Myocyte (in vitro differentiated cells): ENCODE results near the gene DAGLA. TPM values are rescaled to one million over a fixed set of nuclear protein-coding genes. Genes with fewer than 3 reads are reported as not detected.
A peak's percentile ranks its signal among the peaks of the same experiment; 100 is the strongest.

Experiments
- DNase-seq: peaks from one replicate; pipeline ENCODE4 v3.0.0-alpha.2; 2012; ENCODE audit warnings: low read depth
- total RNA-seq: library from RNA; depleted of rRNA; stranded (reverse); fragments of >200 nt; gene quantifications from 2 replicates; pipeline ENCODE4 v1.2.3, GENCODE V29; 2014

The DAGLA gene
- total RNA-seq, 1 donor from 2014 or later, result 2.9 TPM

DNA sequence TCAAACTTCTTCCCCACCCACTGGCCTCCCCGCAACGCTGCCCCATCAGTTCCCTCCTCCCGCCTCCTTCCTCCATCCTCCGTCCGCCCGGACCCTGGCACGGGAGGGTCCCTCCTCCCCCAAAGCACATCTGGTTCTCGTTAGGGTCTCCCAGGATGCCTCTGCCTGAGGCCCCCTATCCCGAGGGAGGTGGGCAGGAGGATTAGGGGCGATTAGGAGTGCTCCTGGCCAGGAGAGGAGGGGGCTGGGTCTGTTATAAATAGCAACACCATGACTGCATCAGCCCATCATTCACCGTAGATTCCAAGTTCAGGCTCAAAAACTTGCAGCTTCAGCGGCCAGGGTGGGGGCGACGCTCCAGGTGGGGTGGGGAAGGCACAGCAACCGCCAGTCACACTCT is 82.6 kb downstream of the DAGLA start:
- DNase-seq, result no peak

DNA sequence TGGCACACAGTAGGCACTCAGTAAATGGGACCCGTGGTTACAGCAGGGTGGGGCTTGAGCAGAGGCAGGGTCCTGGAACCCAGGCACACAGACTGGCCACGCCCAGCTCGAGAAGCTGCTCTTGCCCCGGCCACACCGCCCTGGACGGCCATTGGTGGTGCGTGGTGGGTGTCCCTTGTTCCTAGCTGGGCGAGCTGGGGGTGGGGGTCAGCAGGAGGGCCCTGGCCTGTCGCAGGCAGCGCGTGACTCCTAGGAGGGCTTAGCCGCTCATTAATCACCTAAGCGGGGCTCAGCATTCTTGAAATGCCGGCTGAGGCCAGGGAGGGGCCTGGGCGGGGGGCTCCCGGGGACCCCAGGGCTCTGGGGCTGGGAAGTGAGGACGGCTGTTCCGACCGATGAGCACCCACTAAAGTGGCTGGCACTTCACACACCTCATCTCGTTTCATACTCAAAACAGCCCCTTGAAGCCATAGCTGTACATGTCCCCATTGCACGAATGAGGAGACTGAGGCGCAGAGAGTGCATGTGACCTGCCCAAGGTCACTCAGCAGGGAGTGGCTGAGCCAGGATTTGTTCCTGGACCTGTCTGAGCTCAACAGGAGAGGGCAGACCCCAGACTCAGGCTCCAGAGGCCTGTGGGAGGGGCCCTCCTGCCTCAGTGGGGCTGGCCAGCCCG is 83.9 kb downstream of the DAGLA start:
- no peak for DNase-seq

DNA sequence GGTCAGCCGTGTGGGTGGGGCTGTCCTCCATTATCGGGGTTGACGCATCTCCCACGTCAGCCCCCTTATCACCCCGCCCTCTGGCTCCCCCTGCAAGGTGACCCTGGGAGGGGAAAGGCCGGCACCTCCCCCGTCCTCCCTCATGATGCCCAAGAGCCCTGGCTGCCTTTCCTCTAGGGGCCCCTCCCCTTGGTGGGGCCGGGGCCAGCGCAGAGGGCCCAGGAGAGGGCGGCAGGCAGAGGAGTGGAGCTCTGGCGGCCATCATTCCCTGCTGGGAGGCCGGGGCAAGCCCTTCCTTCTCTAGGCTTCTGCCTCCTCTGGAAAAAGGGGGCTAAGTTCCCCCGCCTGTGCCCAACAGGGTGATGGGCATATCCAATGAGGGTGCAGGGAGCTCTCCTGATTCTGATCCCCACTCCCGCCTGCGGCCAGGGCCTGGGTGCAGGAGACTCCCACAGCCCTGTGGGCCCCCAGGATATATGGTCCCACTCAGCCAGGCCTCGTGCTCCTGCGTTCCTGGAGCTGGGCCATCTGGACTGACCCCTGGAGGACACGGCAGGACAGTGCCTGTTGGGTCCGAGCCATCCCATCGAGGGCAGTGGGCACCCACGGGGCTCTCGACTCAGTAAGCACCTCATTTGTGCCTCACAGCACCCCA is 84.5 kb downstream of the DAGLA start:
- no peak for DNase-seq

- no peak for DNase-seq
Measured at GRCh38 chr11:61765550-61766253, 85.5 kb downstream of the DAGLA start.

DNA sequence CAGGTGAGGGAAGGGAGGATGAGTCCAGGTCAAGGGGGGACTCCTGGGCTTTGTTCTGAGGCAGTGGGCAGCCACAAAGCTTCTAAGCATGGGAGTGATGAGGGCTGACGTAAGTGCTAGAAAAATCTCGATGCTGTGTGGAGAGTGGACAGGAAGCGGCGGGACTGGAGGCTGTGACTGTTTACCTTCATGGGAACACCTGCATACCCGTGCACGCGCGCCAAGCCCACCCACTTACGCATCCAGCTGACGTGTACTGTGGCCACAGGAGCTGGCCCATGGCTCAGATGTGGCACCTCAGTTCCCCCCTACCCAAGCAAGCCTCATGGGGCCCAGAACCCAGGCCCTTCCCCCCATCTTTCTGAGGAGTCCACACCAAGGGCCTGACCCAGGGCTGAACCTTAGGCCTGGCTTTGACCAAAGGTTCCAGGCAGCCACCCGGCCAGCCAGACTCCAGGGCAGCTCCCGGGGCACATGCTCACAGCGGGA is 86.2 kb downstream of the DAGLA start:
- DNase-seq, result no peak

DNA sequence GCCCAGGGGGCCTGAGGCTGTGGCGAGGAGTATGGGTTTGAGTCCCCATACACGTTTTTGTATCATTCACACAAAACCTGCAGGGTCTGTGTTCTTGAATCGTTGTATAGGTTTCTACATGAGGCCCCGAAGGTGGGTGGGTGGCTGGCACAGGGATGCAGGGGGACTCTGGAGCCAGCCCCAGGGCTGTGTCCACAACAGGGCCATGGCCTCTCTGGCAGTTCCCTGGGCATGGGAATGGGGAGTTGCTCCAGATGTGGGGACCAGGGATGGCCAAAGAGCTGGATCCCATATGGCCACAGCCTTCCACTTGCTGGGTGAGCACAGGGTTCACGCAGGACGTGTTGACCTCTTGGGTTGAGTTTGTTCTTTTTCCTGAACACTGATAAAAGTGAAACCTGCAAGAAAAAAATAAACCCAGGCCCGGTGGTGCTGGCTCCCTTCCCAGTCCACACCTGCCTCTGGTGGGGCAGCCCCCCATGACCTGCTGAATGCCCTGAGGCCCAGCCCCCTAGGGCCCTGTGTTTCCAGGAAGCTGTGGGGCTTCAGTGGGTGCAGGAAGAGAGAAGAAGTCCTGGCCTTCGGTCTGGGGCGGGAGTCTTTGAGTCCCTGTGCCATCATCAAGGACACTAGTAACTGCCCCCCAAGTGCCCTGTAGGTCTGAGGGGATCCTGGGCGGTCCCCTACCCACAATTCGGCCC is 88.3 kb downstream of the DAGLA start:
- no peak for DNase-seq

DNA sequence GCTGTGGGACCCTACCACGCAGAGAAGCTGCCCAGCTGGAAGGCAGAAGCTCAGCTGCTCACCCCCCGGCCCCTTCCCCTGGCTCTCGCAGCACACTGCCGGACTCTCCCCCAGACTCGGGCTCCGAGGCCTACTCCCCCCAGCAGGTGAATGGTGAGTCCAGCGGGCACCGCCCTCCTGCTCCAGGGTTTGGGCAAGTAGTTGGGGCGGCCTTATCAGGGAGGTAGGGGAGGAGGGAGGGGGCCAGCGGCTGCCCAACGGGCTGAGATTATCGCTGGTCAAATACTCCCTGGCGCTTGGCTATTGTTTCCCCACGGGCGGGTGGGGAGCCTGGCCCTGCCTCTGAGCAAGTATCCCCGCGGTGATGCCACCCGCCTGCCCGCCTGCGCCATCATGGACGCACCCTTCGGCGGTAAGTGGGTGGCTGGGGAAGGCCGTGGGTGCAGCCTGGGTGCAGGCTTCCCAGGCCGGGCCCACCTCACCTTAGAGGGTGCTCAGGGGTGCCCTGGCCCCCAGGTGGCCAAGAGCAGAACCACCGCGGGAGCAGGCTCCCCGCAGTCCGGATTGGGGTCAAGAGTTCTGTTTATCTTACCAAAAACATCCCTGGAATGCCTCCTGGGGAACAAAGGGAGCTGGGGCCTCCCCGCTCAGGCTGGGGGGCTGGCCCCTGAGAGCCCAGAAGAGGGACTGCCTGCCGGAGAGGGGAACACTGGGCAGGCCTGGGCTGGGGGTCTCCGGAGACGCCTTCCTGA is 89.2 kb downstream of the DAGLA start:
- no peak for DNase-seq

DNA sequence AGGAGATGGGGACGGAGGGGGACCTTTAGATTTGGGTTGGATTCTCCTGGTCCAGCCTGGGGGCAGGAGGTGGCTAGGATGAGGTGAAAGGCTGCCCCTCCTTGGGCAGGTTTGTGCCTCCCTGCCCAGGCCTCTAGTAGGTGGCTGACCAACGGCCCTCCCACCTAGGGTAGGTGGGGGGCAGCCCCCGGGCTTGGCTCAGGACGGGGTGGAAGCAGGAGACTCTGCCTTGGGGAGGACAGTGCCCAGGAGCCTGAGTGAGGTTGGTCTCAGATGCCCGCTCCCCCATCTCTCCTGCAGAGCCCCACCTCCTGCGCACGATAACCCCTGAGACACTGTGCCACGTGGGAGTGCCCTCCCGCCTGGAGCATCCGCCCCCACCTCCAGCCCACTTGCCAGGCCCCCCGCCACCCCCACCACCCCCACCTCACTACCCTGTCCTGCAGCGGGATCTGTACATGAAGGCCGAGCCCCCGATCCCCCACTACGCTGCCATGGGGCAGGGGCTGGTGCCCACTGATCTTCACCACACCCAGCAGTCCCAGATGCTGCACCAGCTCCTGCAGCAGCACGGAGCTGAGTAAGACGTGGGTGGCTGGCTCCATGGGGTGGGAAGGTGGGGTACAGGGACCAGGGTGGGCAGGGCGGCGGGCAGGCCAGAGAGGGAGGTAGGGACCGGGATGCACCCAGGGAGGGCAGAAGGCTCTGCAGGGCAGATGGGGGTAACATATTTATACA is 89.9 kb downstream of the DAGLA start:
- DNase-seq, result no peak

- no peak for DNase-seq
Measured at GRCh38 chr11:61771195-61771894, 91.2 kb downstream of the DAGLA start.

DNA sequence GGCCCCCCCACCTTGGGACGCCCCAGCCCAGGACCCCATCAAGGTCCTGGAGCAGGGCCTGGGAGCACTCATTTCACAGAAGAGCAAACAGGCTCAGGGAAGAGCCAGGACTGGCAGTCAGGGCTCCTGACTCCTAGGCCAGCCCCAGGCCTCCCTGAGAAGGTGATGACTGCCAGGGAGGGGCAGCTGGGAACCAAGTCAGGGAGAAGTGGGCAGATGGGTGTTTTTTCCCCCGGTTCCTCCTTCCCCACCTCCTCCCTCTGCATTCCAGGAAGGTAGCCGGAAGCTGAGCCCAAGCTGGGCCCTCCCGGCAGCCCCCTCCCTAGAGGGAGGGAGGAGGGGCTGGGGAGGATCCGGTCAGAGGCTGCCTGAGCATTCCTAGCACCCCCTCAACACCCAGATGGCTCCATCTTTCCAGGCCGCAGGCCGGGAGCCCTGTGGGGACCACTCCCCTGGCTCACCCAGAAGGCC is 91.8 kb downstream of the DAGLA start:
- no peak for DNase-seq

DNA sequence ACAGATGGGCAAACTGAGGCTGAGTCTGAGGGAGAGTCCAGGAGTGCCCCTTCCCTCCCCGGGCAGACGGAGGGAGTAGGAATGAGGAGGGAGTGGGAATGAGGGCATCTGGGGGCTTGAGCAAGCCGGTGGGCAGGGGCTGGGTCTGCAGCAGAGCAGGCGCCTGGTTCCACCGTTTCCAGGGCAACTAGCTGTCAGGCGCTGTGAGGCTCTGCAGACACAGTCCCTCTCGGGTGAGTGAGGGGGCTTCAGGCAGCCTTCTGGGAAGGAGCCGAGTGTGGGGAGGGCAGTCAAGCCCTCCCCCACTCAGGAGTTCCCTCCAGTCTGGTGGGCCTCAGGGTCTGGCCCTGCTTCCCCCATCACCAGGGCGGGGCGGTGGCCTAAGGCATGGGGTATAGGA is 93.2 kb downstream of the DAGLA start:
- no peak for DNase-seq

DNA sequence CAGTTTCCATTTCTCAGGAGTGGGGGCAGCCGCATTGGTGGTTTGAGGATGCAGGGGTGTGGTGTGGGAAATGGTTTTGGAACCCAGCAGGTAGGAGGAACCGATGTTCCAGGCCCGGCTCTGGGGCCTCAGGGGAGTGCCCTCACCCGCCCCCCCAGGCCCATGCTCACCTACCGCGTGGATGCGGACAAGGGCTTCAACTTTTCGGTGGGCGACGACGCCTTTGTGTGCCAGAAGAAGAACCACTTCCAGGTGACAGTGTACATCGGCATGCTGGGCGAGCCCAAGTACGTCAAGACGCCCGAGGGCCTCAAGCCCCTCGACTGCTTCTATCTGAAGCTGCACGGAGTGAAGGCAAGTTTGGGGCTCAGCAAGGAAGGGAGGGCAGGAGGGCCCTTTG is 93.6 kb downstream of the DAGLA start:
- DNase-seq, result no peak

DNA sequence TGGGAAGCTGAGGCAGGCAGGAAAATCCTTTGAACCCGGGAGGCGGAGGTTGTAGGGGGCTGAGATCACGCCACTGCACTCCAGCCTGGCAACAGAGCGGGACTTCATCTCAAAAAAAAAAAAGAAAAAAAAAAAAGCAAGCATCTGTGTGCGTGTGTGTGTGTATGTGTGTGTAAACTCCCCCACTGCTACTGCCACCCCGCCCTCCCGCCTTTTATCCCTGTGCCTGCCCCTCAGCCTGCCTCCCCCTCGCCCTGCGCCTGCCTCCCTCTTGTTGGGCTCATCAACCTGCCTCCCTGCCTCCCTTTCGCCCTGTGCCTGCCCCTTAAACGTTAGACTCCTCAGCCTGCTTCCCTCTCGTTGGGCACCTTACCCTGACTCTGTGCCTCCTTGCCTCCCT is 94.2 kb downstream of the DAGLA start:
- DNase-seq, result no peak

DNA sequence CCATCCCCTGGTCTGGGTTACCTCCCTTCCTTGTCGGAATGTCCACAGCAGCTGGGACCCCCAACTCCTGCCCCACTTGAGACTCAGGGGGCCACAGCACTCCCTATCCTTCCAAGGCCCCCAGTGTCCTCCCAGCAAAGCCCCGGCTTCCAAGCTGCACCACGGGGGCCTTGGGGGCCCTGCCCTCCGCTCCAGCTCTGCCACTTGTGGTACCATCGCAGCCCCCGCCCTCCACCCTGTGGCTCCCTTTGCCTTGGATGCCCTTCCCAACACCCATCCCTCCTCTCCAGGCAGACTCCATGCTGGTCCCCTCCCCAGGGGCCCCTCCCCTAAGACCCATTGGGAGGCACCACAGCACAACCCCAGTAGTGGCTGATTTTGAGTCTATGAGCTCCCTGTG is 94.9 kb downstream of the DAGLA start:
- no peak for DNase-seq

DNA sequence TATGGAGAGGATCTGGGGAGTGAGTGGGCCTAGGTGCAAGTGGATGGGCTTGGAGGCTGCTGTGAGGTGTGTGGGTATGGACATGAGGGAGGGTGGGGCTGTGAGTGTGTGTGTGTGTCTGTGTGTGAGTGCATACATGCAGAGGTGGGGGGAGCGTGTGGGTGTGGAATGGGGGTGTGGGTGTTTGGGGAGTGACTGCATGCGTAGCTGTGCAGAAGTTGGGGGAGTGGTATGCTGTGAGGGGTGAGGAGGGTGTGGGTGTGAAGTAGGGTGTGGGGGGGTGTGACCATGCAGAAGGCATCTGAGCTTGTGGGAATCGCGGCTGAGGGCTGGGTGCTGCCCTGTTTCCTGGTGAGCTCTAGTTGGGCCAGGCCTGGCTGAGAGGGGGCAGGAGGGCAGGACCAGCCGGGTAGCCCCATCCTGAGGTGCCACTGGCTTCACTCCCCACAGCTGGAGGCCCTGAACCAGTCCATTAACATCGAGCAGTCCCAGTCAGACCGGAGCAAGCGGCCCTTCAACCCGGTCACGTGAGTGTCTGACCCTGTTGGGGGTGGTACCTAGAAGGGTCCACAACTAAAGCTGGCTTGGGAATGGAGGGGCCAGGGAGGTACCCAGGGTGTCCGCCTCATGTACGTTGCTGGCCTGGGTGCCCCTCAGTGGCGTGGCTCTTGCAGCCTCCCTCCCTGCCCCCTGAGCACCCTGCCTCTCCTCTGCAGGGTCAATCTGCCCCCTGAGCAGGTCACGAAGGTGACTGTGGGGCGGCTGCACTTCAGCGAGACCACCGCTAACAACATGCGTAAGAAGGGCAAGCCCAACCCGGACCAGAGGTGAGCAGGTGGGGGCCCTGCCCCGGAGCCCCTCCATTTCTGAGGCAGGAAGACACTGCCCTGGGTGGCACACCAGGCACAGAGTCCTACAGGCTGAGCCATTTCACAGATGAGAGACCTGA is 95.7 kb downstream of the DAGLA start:
- DNase-seq, result no peak

DNA sequence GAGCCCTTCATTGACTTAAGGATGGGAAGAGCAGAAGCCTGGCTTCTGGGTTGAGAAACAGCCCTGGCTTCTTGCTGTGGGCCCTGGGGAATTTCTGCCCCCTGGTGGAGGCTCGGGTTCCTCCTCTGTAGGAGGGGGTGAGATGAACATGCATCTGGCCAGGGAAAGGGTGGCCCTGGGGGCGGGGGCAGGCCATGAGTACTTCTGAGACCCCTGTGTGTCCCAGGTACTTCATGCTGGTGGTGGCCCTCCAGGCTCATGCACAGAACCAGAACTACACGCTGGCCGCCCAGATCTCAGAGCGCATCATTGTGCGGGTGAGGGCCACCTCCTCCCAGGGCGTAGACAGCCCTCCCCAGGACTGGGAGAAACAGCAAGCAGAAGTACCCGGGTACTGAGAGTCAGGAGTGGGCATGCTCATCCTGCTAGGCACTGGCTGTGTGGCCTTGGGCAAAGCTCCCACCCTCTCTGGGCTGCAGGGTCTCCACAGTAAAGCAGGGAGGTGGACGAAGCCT is 96.4 kb downstream of the DAGLA start:
- DNase-seq, result peak; percentile 46

DNA sequence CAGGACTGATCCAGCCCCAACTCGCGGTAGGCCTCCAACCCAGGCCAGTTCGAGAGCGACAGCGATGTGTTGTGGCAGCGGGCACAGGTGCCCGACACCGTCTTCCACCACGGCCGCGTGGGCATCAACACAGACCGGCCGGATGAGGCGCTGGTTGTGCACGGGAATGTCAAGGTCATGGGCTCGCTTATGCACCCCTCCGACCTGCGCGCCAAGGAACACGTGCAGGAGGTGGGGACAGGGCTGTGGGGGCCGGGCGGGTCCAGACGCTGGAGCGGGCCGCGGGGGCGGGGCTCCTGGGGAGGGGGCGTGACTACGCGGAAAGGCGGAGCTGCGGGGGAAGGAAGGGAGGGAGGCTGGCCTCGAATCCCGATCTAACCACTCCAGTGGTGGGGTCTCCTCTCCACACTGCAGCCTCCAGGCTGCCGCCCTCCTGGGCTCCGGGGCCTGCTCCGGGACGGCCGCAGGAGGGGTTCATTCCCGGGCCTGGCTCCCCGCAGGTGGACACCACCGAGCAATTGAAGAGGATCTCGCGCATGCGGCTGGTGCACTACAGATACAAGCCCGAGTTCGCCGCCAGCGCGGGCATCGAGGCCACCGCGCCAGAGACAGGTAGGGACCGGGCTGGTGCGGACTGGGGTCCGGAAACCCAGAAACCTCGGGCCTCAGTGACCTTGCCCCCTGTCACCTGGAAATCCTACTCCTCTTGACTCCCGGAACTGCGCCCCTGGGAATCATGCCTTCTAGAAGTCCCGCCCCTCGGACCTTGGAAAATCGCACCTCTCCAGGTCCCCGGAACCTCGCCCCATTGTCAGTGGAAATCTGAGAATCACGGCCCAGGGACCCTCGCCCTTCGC is 97.3 kb downstream of the DAGLA start:
- peak; percentile 18 for DNase-seq
